Measurements from ENCODE around the gene CDV3. TPM values are rescaled to one million over a fixed set of nuclear protein-coding genes. Genes with fewer than 3 reads are reported as not detected.
A peak's percentile ranks its signal among the peaks of the same experiment; 100 is the strongest.

The CDV3 gene
- total RNA-seq, 1 donor from 2014 or later = 144 TPM

GRCh38 chr3:133573054-133573628, 345 bp upstream of the CDV3 start:
- peak; percentile 99 for DNase-seq (ENCODE audit: low spot score)
- Mint-ChIP-seq H3K27me3 (ENCODE audit: unreplicated experiment) (peaks cover 18% of the 10 kb centered on the region), H3K9me3 (ENCODE audit: unreplicated experiment) (no peaks in the 10 kb centered on the region), H3K36me3 (ENCODE audit: low read depth, unreplicated experiment) (peaks cover 13% of the 10 kb centered on the region), H3K4me1 (ENCODE audit: unreplicated experiment) (peaks cover 37% of the 10 kb centered on the region), H3K4me3 (ENCODE audit: unreplicated experiment) (peak overlapping the region; percentile 85), H3K27ac (ENCODE audit: unreplicated experiment) (peak overlapping the region; percentile 96)
- no peak for TF ChIP-seq CTCF (IDR thresholded peaks at IDR 0.05; ENCODE audit: unreplicated experiment)

GRCh38 chr3:133574260-133574881, 885 bp downstream of the CDV3 start:
- Mint-ChIP-seq H3K27me3 (ENCODE audit: unreplicated experiment) (peaks cover 18% of the 10 kb centered on the region), H3K27ac (ENCODE audit: unreplicated experiment) (peak overlapping the region; percentile 98), H3K4me3 (ENCODE audit: unreplicated experiment) (peak overlapping the region; percentile 99), H3K36me3 (ENCODE audit: low read depth, unreplicated experiment) (peaks cover 13% of the 10 kb centered on the region), H3K9me3 (ENCODE audit: unreplicated experiment) (no peaks in the 10 kb centered on the region), H3K4me1 (ENCODE audit: unreplicated experiment) (peaks cover 37% of the 10 kb centered on the region)
- DNase-seq (ENCODE audit: low spot score) = peak; percentile 76
- TF ChIP-seq CTCF (IDR thresholded peaks at IDR 0.05; ENCODE audit: unreplicated experiment) = no peak

- peaks cover 18% of the 10 kb centered on the region for H3K27me3 Mint-ChIP-seq (ENCODE audit: unreplicated experiment)
- TF ChIP-seq CTCF (IDR thresholded peaks at IDR 0.05; ENCODE audit: unreplicated experiment) = no peak
- DNase-seq (ENCODE audit: low spot score) = no peak
- peaks cover 33% of the 10 kb centered on the region for H3K4me1 Mint-ChIP-seq (ENCODE audit: unreplicated experiment)
- H3K9me3 Mint-ChIP-seq (ENCODE audit: unreplicated experiment) = no peaks in the 10 kb centered on the region
- H3K4me3 Mint-ChIP-seq (ENCODE audit: unreplicated experiment) = peak overlapping the region; percentile 99
- H3K36me3 Mint-ChIP-seq (ENCODE audit: low read depth, unreplicated experiment) = peaks cover 16% of the 10 kb centered on the region
- peak overlapping the region; percentile 98 for H3K27ac Mint-ChIP-seq (ENCODE audit: unreplicated experiment)
Observed at GRCh38 chr3:133575086-133575485, 1.6 kb downstream of the CDV3 start.

- peak overlapping the region; percentile 99 for H3K4me3 Mint-ChIP-seq (ENCODE audit: unreplicated experiment)
- no peak overlapping the region for H3K27ac Mint-ChIP-seq (ENCODE audit: unreplicated experiment)
- H3K36me3 Mint-ChIP-seq (ENCODE audit: low read depth, unreplicated experiment) = peaks cover 17% of the 10 kb centered on the region
- H3K27me3 Mint-ChIP-seq (ENCODE audit: unreplicated experiment) = peaks cover 18% of the 10 kb centered on the region
- TF ChIP-seq CTCF (IDR thresholded peaks at IDR 0.05; ENCODE audit: unreplicated experiment) = no peak
- H3K4me1 Mint-ChIP-seq (ENCODE audit: unreplicated experiment) = peaks cover 32% of the 10 kb centered on the region
- DNase-seq (ENCODE audit: low spot score) = no peak
- no peaks in the 10 kb centered on the region for H3K9me3 Mint-ChIP-seq (ENCODE audit: unreplicated experiment)
Observed at GRCh38 chr3:133576169-133576568, 2.7 kb downstream of the CDV3 start.

GRCh38 chr3:133578548-133579191, 5.2 kb downstream of the CDV3 start:
- peak; percentile 22 for DNase-seq (ENCODE audit: low spot score)
- Mint-ChIP-seq H3K4me3 (ENCODE audit: unreplicated experiment) (no peak overlapping the region), H3K27me3 (ENCODE audit: unreplicated experiment) (peaks cover 9% of the 10 kb centered on the region), H3K27ac (ENCODE audit: unreplicated experiment) (no peak overlapping the region), H3K36me3 (ENCODE audit: low read depth, unreplicated experiment) (peaks cover 22% of the 10 kb centered on the region), H3K4me1 (ENCODE audit: unreplicated experiment) (peaks cover 20% of the 10 kb centered on the region), H3K9me3 (ENCODE audit: unreplicated experiment) (no peaks in the 10 kb centered on the region)
- TF ChIP-seq CTCF (IDR thresholded peaks at IDR 0.05; ENCODE audit: unreplicated experiment) = peak; percentile 76

Data from endothelial cell (in vitro differentiated cells).